Activated effector memory CD4-positive, alpha-beta T cell treated with anti-CD3 and anti-CD28 coated beads, Interleukin-2, amount 50 U/mL, for 16 hours (primary cell): ENCODE measurements around the gene XPNPEP1.
A peak's percentile ranks its signal among the peaks of the same experiment; 100 is the strongest.

Source experiments
- DNase-seq: peaks from one replicate; pipeline ENCODE4 v3.0.0-alpha.2; 2020

Gene XPNPEP1

GRCh38 chr10:109892117-109892516 is 31.2 kb downstream of the XPNPEP1 start:
- no peak for DNase-seq

GRCh38 chr10:109891105-109891504 is 32.2 kb downstream of the XPNPEP1 start:
- no peak for DNase-seq

GRCh38 chr10:109889867-109890266 is 33.4 kb downstream of the XPNPEP1 start:
- no peak for DNase-seq

GRCh38 chr10:109887776-109888175 is 35.5 kb downstream of the XPNPEP1 start:
- no peak for DNase-seq

- DNase-seq: no peak
Observed at GRCh38 chr10:109887243-109887642, 36.1 kb downstream of the XPNPEP1 start.

- DNase-seq: no peak
Observed at GRCh38 chr10:109886781-109887140, 36.5 kb downstream of the XPNPEP1 start.

- DNase-seq: no peak
Observed at GRCh38 chr10:109886037-109886780, 37.1 kb downstream of the XPNPEP1 start.

- DNase-seq: peak; percentile 81
Observed at GRCh38 chr10:109883859-109884771, 39.2 kb downstream of the XPNPEP1 start.

GRCh38 chr10:109882251-109883057 is 40.9 kb downstream of the XPNPEP1 start:
- DNase-seq: no peak

GRCh38 chr10:109881769-109882057 is 41.6 kb downstream of the XPNPEP1 start:
- DNase-seq: no peak

GRCh38 chr10:109880886-109881768 is 42.2 kb downstream of the XPNPEP1 start:
- DNase-seq: no peak

GRCh38 chr10:109877546-109877945 is 45.8 kb downstream of the XPNPEP1 start:
- DNase-seq: no peak

GRCh38 chr10:109875828-109876821 is 47.2 kb downstream of the XPNPEP1 start:
- no peak for DNase-seq

- DNase-seq: no peak
Observed at GRCh38 chr10:109875151-109875568, 48.2 kb downstream of the XPNPEP1 start.

GRCh38 chr10:109871476-109871875 is 51.8 kb downstream of the XPNPEP1 start:
- no peak for DNase-seq

- DNase-seq: no peak
Observed at GRCh38 chr10:109866995-109867635, 56.2 kb downstream of the XPNPEP1 start.

- no peak for DNase-seq
Observed at GRCh38 chr10:109866168-109866994, 56.9 kb downstream of the XPNPEP1 start.

- DNase-seq: no peak
Observed at GRCh38 chr10:109863775-109864174, 59.5 kb downstream of the XPNPEP1 start.

GRCh38 chr10:109862738-109863137 is 60.6 kb downstream of the XPNPEP1 start:
- DNase-seq: no peak

- DNase-seq: no peak
Observed at GRCh38 chr10:109862041-109862440, 61.3 kb downstream of the XPNPEP1 start.
